Right ventricle myocardium superior (tissue), 1 donor: ENCODE results near the gene EXOC7. TPM values are rescaled to one million over a fixed set of nuclear protein-coding genes. Genes with fewer than 3 reads are reported as not detected.
"Not testable (repeated sequence)": the region's sequence is repeated elsewhere in the genome, so short reads cannot be mapped to it uniquely, and the experiment has no call there.

Source experiments
- ATAC-seq: fragments of 200-7000 bp; cut with Tn5 transposase; one replicate; pipeline ENCODE4 v1.9.1; 2020; ENCODE audit warnings: mild to moderate bottlenecking; ENCODE audit not compliant: poor library complexity
- DNase-seq: peaks from one replicate; pipeline ENCODE4 v3.0.0-alpha.2; 2020
- intact Hi-C: fragments of 100-400 bp; cut with DNase I; formaldehyde crosslinking; loops from one replicate; pipeline ENCODE4 v1.11.2; 2022
- total RNA-seq: library from RNA; stranded (reverse); fragmentation: NEBNext Ultra II Directional; extraction: Animal tissue kit (Norgen Biotek cat#: 25700); gene quantifications from one replicate; pipeline ENCODE4 v1.2.1, GENCODE V29; 2021
- donor health status: DM: no; HTN: yes; CAD: no; lungs with severe emphysema.

Gene EXOC7
- total RNA-seq, 1 donor from 2014 or later: 74.7 TPM

DNA sequence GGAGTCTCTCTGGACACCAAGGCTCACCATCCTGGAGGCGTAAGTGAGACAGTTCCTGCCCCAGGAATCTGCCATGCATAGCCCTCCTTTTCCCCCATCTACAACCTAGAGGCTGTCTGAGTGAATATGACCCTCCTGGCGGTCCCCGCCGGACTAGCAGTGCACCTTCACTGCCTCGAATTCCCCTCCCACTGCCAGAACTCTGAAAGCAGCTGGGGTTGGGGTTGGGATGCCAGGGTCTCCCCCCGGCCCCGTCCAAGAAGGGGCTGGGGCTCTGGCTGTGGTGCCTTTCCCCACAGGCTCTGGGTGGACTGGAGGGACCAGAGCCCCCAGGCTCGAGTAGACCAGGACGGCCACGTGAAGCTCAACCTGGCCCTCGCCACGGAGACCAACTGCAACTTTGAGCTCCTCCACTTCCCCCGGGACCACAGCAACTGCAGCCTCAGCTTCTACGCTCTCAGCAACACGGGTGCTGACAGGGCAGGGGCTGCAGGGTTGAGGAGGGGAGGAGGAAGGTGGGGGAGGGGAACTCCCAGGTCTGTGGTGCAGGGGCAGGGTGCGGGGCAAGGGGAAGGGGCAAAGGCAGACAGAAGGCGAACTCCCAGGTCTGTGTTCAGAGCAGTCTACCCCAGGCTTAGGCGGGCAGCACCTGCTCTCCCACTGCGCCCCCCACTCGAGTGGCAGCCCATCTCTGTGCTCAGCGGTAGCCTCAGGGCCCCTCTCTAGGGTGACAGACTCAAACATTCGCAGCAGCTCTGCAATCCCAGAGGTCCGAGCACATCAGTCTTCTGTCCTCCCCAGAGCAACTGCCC lies 23.4 kb downstream of the EXOC7 start:
- ATAC-seq (peak; percentile 13), DNase-seq (no peak)
- intact Hi-C loops: no loop called here

DNA sequence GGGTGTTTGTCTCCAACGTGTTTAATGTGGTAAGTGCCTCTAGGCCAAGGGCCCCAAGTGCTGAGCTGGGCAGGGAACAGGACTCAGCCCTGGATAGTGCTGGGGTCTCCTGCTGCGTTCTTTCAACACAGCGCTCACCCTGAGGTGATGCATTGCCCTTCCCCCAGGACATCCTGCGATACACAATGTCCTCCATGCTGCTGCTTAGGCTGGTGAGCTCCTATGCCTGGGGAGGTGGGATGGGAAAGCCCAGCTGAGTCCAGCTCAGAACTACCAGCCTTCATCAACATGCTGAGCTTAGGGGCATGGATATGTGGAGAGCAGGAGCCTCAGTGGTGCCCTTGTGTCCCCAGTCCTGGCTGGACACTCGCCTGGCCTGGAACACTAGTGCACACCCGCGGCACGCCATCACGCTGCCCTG lies 24.0 kb downstream of the EXOC7 start:
- DNase-seq (no peak), ATAC-seq (no peak)
- intact Hi-C loops: no loop called here

- ATAC-seq (no peak), DNase-seq (no peak)
- intact Hi-C loops: no loop called here
These were observed 24.6 kb downstream of the EXOC7 start, which contains the start of gene ZACN for GRCh38 chr17:76078860-76079534. Gene ZACN, plus strand, starts transcription at chr17:76079182. Its CDS starts 83 bp downstream, at chr17:76079265.

DNA sequence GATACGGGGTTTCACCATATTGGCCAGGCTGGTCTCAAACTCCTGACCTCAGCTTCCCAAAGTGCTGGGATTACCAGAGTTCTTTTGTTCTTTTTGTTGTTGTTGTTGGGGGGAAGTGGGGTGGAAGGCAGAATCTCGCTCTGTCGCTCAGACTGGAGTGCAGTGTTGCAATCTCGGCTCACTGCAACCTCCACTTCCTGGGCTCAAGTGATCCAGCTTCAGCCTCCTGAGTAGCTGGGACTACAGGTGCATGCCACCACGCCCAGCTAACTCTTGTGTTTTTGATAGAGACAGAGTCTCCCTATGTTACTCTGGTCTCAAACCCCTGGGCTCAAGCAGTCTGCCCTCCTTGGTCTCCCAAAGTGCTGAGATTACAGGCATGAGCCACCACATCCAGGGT lies 25.2 kb downstream of the EXOC7 start:
- DNase-seq, intact Hi-C loops, ATAC-seq: not testable (repeated sequence)

DNA sequence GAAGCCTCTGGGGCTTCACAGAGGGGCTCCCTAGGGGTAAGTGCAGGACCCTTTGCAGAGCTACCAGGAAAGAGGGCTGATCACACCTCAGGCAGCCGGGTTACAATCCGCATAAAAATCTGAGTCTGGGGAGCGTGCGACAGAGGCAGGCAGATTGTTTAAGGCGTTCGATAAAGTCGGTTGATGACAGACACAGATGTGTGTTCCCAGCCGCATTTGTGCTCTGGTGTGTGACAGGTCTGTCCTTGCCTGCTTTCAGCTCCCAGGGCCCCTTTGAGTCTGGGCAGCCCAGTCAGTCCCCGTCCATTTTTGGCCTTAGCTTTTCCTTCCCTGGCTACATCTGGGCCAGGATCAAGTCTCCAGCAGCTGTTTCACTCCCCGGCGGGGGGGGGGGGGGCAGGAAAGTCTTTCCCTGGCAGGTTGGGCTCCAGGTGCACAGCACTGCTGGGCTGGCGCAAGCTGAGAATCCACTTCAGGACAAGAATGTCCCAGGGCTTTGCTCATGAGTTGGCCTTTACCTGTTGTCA lies 25.9 kb downstream of the EXOC7 start:
- DNase-seq: no peak

DNA sequence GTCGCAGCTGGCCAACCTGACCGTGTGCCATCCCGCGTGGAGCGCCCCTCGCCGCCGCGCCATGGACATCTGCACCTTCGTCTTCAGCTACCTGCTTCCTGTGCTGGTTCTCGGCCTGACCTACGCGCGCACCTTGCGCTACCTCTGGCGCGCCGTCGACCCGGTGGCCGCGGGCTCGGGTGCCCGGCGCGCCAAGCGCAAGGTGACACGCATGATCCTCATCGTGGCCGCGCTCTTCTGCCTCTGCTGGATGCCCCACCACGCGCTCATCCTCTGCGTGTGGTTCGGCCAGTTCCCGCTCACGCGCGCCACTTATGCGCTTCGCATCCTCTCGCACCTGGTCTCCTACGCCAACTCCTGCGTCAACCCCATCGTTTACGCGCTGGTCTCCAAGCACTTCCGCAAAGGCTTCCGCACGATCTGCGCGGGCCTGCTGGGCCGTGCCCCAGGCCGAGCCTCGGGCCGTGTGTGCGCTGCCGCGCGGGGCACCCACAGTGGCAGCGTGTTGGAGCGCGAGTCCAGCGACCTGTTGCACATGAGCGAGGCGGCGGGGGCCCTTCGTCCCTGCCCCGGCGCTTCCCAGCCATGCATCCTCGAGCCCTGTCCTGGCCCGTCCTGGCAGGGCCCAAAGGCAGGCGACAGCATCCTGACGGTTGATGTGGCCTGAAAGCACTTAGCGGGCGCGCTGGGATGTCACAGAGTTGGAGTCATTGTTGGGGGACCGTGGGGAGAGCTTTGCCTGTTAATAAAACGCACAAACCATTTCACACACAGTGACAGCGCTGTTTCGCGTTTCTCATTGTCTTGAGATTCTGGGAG lies 26.6 kb downstream of the EXOC7 start:
- ATAC-seq (no peak), DNase-seq (no peak)
- intact Hi-C loops: no loop called here

More for the DNA sequence above, 25.9 kb downstream of the EXOC7 start:
- ATAC-seq: no peak
- intact Hi-C loops: no loop called here

GRCh38 chr17:76076146-76076764 lies 27.3 kb downstream of the EXOC7 start:
- intact Hi-C loops: no loop called here
- no peak for ATAC-seq
- DNase-seq: no peak

DNA sequence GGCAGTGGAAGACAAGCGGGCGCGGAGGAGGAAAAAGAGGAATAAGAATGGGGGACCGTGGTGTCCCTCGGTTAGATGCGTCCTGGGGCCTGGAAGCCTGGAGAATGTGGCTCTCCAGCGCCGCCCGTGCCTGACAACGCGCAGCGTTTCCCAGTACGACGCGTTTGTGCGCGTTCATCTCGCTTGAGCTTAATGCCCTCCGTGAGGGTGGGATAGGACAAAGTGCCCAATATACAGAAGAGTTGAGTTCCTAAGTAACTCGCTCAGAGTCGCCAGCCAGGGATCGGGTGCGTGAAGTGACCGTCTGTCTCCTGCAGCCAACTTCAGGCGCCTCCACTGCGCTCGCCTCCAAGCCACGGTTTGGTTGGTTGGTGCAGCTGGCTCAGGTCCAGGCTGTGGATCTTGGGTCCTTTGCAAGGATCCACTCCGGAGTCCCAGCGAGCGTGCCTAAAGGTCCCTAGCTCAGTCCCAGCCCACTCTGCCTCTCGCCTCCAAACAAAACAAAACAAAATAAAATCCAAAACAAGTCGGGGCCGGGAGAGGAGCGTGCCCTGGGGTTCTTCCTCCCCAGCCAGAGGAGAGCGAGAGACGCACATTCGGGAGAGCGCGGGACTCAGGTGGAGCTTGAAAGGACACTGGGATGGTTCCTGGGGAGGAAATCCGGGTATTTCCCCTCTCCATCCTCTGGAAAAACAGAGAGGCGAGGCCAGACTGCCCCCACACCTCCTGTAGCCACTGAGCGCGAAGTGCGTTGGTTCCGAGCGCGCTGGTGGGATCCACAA lies 28.0 kb downstream of the EXOC7 start:
- intact Hi-C loops: no loop called here
- DNase-seq (no peak), ATAC-seq (no peak)

GRCh38 chr17:76074390-76075363 lies 28.9 kb downstream of the EXOC7 start, which contains the start of gene GALR2:
Gene GALR2, plus strand, starts transcription at chr17:76074781. Its CDS starts 103 bp downstream, at chr17:76074884.
- DNase-seq (no peak), ATAC-seq (no peak)
- intact Hi-C loops: no loop called here

GRCh38 chr17:76072148-76072858 lies 31.3 kb downstream of the EXOC7 start, which contains the start of gene SRP68:
Gene SRP68, minus strand, starts transcription at chr17:76072517. Its CDS starts 26 bp downstream, at chr17:76072491.
- peak; percentile 100 for ATAC-seq
- intact Hi-C loops: no loop called here
- DNase-seq: peak; percentile 96

- intact Hi-C loops: no loop called here
- no peak for ATAC-seq
- no peak for DNase-seq
These were observed 31.9 kb downstream of the EXOC7 start for GRCh38 chr17:76071531-76072147.

DNA sequence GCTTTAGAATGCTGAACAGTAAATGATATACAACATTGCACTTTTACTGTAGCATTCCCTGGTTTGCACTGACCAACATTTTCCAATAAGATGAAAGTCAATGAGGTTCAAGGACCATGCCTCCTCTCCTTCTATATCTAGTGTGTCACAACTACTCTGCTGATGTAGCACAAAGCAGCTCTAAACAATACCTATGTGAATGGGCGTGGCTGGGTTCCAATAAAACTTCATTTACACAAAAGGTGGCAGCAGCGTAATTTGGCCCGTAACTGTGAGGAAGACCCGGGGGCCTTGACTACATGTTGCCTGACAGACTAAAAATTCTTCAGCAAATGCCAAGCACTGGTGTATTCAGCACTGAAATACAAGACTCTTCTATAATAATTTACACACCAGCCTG lies 37.8 kb downstream of the EXOC7 start:
- ATAC-seq (no peak), DNase-seq (no peak)
- intact Hi-C loops: no loop called here

- no peak for DNase-seq
- ATAC-seq: no peak
- intact Hi-C loops: no loop called here
These were observed 39.6 kb downstream of the EXOC7 start for GRCh38 chr17:76063875-76064546.

GRCh38 chr17:76058264-76058663 lies 45.3 kb downstream of the EXOC7 start:
- DNase-seq, intact Hi-C loops, ATAC-seq: not testable (repeated sequence)

- DNase-seq (no peak), ATAC-seq (no peak)
- intact Hi-C loops: no loop called here
These were observed 46.7 kb downstream of the EXOC7 start for GRCh38 chr17:76056882-76057281.
